GM21717 (cell line): ENCODE data around the gene ZNF331.
"Not testable (repeated sequence)": the region's sequence is repeated elsewhere in the genome, so short reads cannot be mapped to it uniquely, and the experiment has no call there.

Experiments used
- ATAC-seq: cut with Tn5 transposase; IDR thresholded peaks from one replicate; pipeline ENCODE4 v1.9.1; 2021; ENCODE audit warnings: mild to moderate bottlenecking, moderate library complexity; ENCODE audit not compliant: unreplicated experiment

ZNF331 gene

GRCh38 chr19:53537521-53538377 is at the start of gene ZNF331:
Gene ZNF331, plus strand, starts transcription at chr19:53538145. Its CDS starts 31,232 bp downstream, at chr19:53569377.
- peak; percentile 54 for ATAC-seq

GRCh38 chr19:53492153-53492552 is 45.8 kb upstream of the ZNF331 start:
- ATAC-seq = no peak

DNA sequence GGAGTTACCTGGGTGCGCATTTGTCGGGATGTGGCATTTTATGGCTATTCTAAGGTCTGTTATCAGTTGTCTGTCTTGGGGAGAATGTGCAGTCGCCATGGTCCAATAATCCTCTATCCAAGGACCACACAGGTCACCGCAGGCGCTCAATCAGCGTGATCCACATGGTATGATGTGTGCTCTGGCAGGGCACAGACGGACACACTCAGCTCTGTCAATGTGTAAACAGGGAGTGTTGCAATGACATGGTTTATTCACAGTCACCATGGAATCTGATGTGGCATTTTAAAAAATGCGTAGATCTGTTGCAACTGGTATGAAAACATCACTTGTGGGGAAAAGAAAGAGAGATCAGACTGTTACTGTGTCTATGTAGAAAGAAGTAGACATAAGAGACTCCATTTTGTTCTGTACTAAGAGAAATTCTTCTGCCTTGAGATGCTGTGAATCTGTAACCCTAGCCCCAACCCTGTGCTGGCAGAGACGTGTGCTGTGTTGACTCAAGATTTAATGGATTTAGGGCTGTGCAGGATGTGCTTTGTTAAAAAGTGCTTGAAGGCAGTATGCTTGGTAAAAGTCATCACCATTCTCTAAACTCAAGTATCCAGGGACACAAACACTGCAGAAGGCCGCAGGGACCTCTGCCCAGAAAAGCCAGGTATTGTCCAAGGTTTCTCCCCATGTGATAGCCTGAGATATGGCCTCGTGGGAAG is 40.5 kb upstream of the ZNF331 start:
- ATAC-seq = not testable (repeated sequence)

GRCh38 chr19:53498024-53498395 is 39.9 kb upstream of the ZNF331 start:
- not testable (repeated sequence) for ATAC-seq

DNA sequence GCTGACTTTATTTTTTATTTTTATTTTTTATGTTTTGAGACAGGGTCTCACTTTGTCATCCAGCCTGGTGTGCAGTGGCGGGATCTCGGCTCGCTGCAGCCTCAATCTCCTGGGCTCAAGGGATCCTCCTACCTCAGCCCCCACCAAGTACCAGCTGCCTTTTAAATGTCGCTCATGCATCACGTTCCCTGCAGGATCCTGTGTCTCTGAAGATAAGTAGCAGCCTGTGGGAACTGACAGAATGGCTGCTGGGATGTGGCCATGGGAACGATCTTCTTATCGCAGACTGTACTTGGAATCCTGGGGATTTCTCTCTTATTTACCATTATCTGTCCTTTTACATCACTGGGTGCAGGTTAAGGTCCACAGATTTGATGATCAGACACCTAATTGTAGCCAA is 34.8 kb upstream of the ZNF331 start:
- ATAC-seq = not testable (repeated sequence)

- not testable (repeated sequence) for ATAC-seq
Measured at GRCh38 chr19:53503671-53504364, 34.1 kb upstream of the ZNF331 start.

DNA sequence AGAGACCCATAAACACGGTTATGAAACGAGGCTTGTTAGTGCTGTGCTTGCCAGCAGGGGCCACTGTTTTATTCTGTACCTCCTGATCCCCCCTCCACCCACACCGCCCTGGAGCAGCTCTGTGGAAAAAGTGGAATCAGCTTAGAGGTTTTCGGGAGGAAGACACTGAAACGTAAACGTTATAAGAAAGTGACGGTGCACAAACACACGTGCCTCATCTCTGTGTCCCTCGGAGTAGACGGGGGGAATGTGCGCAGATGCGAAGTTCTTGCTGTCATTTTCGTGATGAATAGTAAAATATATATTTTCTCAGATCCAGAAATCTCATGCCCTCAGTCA is 33.6 kb upstream of the ZNF331 start:
- not testable (repeated sequence) for ATAC-seq

DNA sequence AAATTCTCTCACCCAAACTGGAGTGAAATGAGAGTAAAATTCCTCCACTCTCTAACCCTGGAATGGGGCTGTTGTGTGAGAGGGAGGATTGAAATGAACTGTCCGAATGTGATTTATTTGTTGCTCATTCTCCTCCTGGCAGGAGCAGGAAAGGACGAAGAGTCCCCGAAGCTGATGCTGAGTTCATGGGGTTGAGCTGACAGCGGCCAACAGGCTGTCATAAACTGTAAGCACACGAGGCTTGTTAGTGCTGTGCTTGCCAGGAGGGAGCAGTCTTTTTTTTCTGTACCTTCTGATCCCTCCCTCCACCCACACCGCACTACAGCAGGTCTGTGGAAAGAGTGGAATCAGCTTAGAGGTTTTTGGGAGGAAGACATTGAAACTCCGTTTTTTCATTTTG is 33.1 kb upstream of the ZNF331 start:
- no peak for ATAC-seq

DNA sequence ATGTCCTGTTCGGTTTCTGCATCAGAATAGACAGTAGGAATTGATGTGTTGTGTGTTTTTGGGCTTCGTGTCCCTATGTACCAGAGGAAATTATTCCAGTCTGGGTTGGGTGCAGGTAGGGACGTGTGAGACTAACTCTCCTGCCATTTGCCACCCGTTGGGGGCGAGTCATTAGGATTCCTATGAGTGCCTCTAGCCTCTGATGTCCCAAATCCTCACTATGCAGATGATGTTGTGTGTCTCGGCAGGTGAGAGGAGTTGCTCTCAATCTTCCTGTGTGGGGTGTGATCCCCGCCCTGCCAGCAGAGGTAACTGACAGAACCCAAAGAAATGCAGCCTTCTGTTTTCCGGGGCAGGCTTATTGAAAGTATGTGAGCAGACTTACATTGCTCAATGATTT is 31.2 kb upstream of the ZNF331 start:
- no peak for ATAC-seq

- ATAC-seq = no peak
Measured at GRCh38 chr19:53507523-53508442, 30.2 kb upstream of the ZNF331 start.

GRCh38 chr19:53509443-53509842 is 28.5 kb upstream of the ZNF331 start:
- ATAC-seq = no peak

- no peak for ATAC-seq
Measured at GRCh38 chr19:53509845-53510244, 28.1 kb upstream of the ZNF331 start.

DNA sequence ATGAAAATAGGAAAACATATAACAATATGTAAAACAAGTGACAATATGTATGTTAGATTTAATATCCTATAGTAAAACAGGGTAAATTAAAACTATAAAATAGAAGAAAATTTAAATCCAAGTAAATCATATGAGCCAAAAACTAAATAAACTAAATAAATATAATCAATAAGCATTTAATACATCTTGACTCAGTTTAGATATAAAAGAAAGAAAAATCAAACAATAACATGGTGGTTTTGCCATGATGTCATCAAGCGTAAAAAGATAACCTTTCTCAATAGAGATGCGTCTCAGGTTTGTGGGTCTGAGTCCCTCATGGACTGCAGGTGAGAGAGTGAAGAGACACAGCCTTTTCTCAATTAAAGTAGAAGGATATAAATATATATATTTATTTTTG is 26.6 kb upstream of the ZNF331 start:
- no peak for ATAC-seq

GRCh38 chr19:53511933-53512374 is 26.0 kb upstream of the ZNF331 start:
- ATAC-seq = no peak

GRCh38 chr19:53515047-53515446 is 22.9 kb upstream of the ZNF331 start:
- not testable (repeated sequence) for ATAC-seq

GRCh38 chr19:53517114-53517741 is 20.7 kb upstream of the ZNF331 start:
- ATAC-seq = no peak

- ATAC-seq = no peak
Measured at GRCh38 chr19:53518121-53518520, 19.8 kb upstream of the ZNF331 start.

GRCh38 chr19:53518716-53519115 is 19.2 kb upstream of the ZNF331 start:
- no peak for ATAC-seq

DNA sequence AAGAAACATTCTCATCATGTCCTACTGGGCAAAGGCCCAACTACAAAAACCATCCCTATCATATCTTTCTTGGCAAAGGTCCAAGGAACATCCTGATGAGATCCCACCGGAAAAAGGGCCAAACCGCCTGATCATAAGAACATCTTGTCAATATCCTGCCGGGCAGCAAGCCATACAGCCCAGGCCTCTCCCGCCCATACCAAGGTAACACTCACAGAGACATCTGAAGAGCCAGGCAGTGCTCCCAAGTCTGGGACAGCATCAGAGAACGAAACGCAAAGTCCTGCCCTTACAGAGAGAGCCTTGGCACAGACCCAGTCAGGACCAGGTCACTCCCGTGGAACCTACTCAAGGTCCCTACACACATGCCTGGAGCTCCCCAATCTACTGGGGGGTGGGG is 18.5 kb upstream of the ZNF331 start:
- no peak for ATAC-seq

DNA sequence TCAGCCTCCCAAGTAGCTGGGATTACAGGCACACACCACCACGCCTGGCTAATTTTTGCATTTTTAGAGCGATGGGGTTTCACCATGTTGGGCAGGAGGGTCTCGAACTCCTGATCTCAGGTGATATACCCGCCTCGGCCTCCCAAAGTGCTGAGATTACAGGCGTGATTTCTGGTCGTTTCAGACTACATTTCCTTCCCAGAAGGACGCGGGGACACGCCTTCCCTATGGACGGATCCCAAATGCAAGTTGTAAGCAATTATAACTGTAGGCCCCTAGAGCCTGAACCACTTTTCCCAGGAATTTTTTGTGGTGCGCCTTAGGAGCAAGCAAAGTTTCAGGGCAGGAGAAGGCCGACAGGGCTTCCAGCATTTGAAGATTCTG is 17.8 kb upstream of the ZNF331 start:
- no peak for ATAC-seq
